Fibroblast of lung (primary cell): ENCODE measurements around the gene PGAM1. TPM values are rescaled to one million over a fixed set of nuclear protein-coding genes. Genes with fewer than 3 reads are reported as not detected.

Source experiments
- DNase-seq, 2 donors: peaks; one replicate each; pipeline versions ENCODE4 v3.0.0 to v3.0.0-alpha.2; 2010; ENCODE audit warnings: low read depth in 2 of 2
- H2AFZ ChIP-seq: 2 replicates; pipeline ENCODE4 v1.5.1; 2012; ENCODE audit warnings: low read length, control low read depth, inconsistent platforms
- H3K27ac ChIP-seq: 2 replicates; pipeline ENCODE4 v1.5.1; 2011; ENCODE audit warnings: low read length, control low read depth; ENCODE audit not compliant: insufficient read depth
- H3K27me3 ChIP-seq: 2 replicates; pipeline ENCODE4 v1.5.1; 2011; ENCODE audit warnings: mild to moderate bottlenecking, low read length; ENCODE audit not compliant: control insufficient read depth, insufficient read depth
- H3K36me3 ChIP-seq: 2 replicates; pipeline ENCODE4 v1.5.1; 2011; ENCODE audit warnings: low read length; ENCODE audit not compliant: control insufficient read depth, insufficient read depth
- H3K4me1 ChIP-seq: 2 replicates; pipeline ENCODE4 v1.5.1; 2011; ENCODE audit warnings: low read length; ENCODE audit not compliant: control insufficient read depth, insufficient read depth; ENCODE audit errors: extremely low read depth
- H3K4me2 ChIP-seq: 2 replicates; pipeline ENCODE4 v1.5.1; 2011; ENCODE audit warnings: low read length, control low read depth; ENCODE audit not compliant: insufficient read depth; ENCODE audit errors: extremely low read depth
- H3K4me3 ChIP-seq, 4 experiments: fragments of 200-600 bp in 1 of 4; sonication (generic) in 1 of 4; replicated peaks in 1 of 4; 2 replicates each; pipeline ENCODE4 v1.5.1; 2011 to 2016; ENCODE audit warnings: low read length in 4 of 4, low read depth in 3 of 4, mild to moderate bottlenecking in 3 of 4, control low read depth in 2 of 4, inconsistent platforms in 1 of 4, mixed read lengths in 1 of 4; ENCODE audit not compliant: insufficient read depth in 1 of 4; ENCODE audit errors: control extremely low read depth in 1 of 4
- H3K79me2 ChIP-seq: 2 replicates; pipeline ENCODE4 v1.5.1; 2012; ENCODE audit warnings: mild to moderate bottlenecking, low read length, inconsistent platforms; ENCODE audit not compliant: control insufficient read depth, insufficient read depth
- H3K9ac ChIP-seq: 2 replicates; pipeline ENCODE4 v1.5.1; 2011; ENCODE audit warnings: mild to moderate bottlenecking, low read length, control low read depth; ENCODE audit not compliant: insufficient read depth
- H3K9me3 ChIP-seq: 2 replicates; pipeline ENCODE4 v1.5.1; 2012; ENCODE audit warnings: low read depth, low read length; ENCODE audit not compliant: control insufficient read depth, insufficient read depth
- H4K20me1 ChIP-seq: 2 replicates; pipeline ENCODE4 v1.5.1; 2011; ENCODE audit warnings: low read length; ENCODE audit not compliant: control insufficient read depth, insufficient read depth; ENCODE audit errors: extremely low read depth
- CTCF ChIP-seq, 2 donors: IDR thresholded peaks in 1 of 2; conservative IDR thresholded peaks in 1 of 2; 1 replicate in 1 of 2; 2 replicates in 1 of 2; pipeline ENCODE4 v1.5.1; 2011 to 2012; ENCODE audit warnings: low read length in 2 of 2, control low read depth in 1 of 2, inconsistent platforms in 1 of 2, low read depth in 1 of 2, mild to moderate bottlenecking in 1 of 2
- EZH2 ChIP-seq: IDR thresholded peaks from 2 replicates; pipeline ENCODE4 v1.5.1; 2012; ENCODE audit warnings: low read length, control low read depth, mild to moderate bottlenecking; ENCODE audit errors: missing control alignments
- polyA plus RNA-seq, 2 donors: library from polyadenylated mRNA; depleted of rRNA in 1 of 2; stranded (reverse) in 1 of 2; unstranded in 1 of 2; fragments of >200 nt; gene quantifications; 2 replicates each; pipeline ENCODE4 v1.2.1, GENCODE V29; 2011 to 2012; ENCODE audit warnings: missing spikeins in 1 of 2
- total RNA-seq: library from RNA; depleted of rRNA; stranded (reverse); fragments of >200 nt; gene quantifications from 2 replicates; pipeline ENCODE4 v1.2.1, GENCODE V29; 2014

Gene PGAM1
- total and polyA plus RNA-seq, 2 donors (not counting 1 experiment from before 2014, with no cell fraction given): 209 to 498 TPM

GRCh38 chr10:97434055-97434454, 8.1 kb downstream of the PGAM1 start:
- TF ChIP-seq EZH2: no peak
- no peak for TF ChIP-seq CTCF (conservative IDR thresholded peaks at IDR 0.05 in 1 of 2, IDR thresholded peaks at IDR 0.05 in 1 of 2; ENCODE audit: low read depth in 1 of 2, low read length in 2 of 2)
- Histone ChIP-seq H3K27ac (no peak overlapping the region), H3K27me3 (no peaks in the 10 kb centered on the region), H3K9ac (no peak overlapping the region), H3K4me3 (no peak overlapping the region), H3K4me2 (no peak overlapping the region), H3K36me3 (peaks cover 15% of the 10 kb centered on the region), H2AFZ (no peak overlapping the region), H3K4me1 (no peaks in the 10 kb centered on the region), H3K79me2 (peaks cover 20% of the 10 kb centered on the region), H3K9me3 (no peaks in the 10 kb centered on the region), H4K20me1 (no peaks in the 10 kb centered on the region)
- DNase-seq: no peak

DNA sequence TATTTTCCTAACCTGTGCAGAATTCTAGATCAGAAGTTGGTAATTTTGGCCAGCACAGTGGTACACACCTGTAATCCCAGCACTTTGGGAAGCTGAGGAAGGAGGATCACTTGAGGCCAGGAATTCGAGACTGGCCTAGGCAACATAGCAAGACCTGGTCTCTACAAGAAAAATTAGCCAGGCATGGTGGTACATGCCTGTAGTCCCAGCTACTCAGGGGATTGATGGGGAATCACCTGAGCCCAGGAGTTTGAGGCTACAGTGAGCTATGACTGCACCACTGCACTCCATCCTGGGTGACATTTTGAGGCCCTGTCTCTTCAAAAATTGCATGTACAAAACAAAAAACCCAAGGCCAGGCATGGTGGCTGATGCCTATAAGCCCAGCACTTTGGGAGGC, 8.6 kb downstream of the PGAM1 start:
- Histone ChIP-seq H3K4me1 (no peaks in the 10 kb centered on the region), H3K27me3 (no peaks in the 10 kb centered on the region), H3K27ac (no peak overlapping the region), H3K9me3 (no peaks in the 10 kb centered on the region), H4K20me1 (no peaks in the 10 kb centered on the region), H3K36me3 (peaks cover 12% of the 10 kb centered on the region), H3K79me2 (peaks cover 15% of the 10 kb centered on the region), H3K9ac (no peak overlapping the region), H3K4me3 (no peak overlapping the region), H2AFZ (no peak overlapping the region), H3K4me2 (no peak overlapping the region)
- no peak for DNase-seq
- TF ChIP-seq EZH2 (no peak), CTCF (conservative IDR thresholded peaks at IDR 0.05 in 1 of 2, IDR thresholded peaks at IDR 0.05 in 1 of 2; ENCODE audit: low read depth in 1 of 2, low read length in 2 of 2) (no peak)

GRCh38 chr10:97435211-97435610, 9.2 kb downstream of the PGAM1 start:
- Histone ChIP-seq H3K79me2 (peaks cover 9% of the 10 kb centered on the region), H3K4me1 (no peaks in the 10 kb centered on the region), H3K4me3 (no peak overlapping the region), H3K27me3 (no peaks in the 10 kb centered on the region), H3K4me2 (no peak overlapping the region), H3K9ac (no peak overlapping the region), H4K20me1 (no peaks in the 10 kb centered on the region), H3K36me3 (peaks cover 12% of the 10 kb centered on the region), H2AFZ (no peak overlapping the region), H3K27ac (no peak overlapping the region), H3K9me3 (no peaks in the 10 kb centered on the region)
- DNase-seq: no peak
- TF ChIP-seq EZH2 (no peak), CTCF (conservative IDR thresholded peaks at IDR 0.05 in 1 of 2, IDR thresholded peaks at IDR 0.05 in 1 of 2; ENCODE audit: low read depth in 1 of 2, low read length in 2 of 2) (no peak)
